HG02798 (cell line): ENCODE results near the gene STXBP1.
"Not testable (repeated sequence)": the region's sequence is repeated elsewhere in the genome, so short reads cannot be mapped to it uniquely, and the experiment has no call there.

Source experiments
- ATAC-seq: cut with Tn5 transposase; IDR thresholded peaks from one replicate; pipeline ENCODE4 v1.9.1; 2021; ENCODE audit warnings: mild to moderate bottlenecking; ENCODE audit not compliant: unreplicated experiment, poor library complexity

The STXBP1 gene

GRCh38 chr9:127611603-127611898 lies 526 bp upstream of the STXBP1 start:
- ATAC-seq = no peak

- no peak for ATAC-seq
Observed at GRCh38 chr9:127612939-127613582, 984 bp downstream of the STXBP1 start.

GRCh38 chr9:127613583-127613954 lies 1.5 kb downstream of the STXBP1 start:
- no peak for ATAC-seq

- ATAC-seq = no peak
Observed at GRCh38 chr9:127614961-127615360, 2.9 kb downstream of the STXBP1 start.

- not testable (repeated sequence) for ATAC-seq
Observed at GRCh38 chr9:127621339-127621970, 9.4 kb downstream of the STXBP1 start.

- ATAC-seq = no peak
Observed at GRCh38 chr9:127626752-127627493, 14.8 kb downstream of the STXBP1 start.

- ATAC-seq = no peak
Observed at GRCh38 chr9:127627494-127627855, 15.4 kb downstream of the STXBP1 start.

GRCh38 chr9:127628758-127629467 lies 16.8 kb downstream of the STXBP1 start:
- ATAC-seq = no peak

- ATAC-seq = no peak
Observed at GRCh38 chr9:127629468-127630081, 17.5 kb downstream of the STXBP1 start.

- ATAC-seq = no peak
Observed at GRCh38 chr9:127633216-127633862, 21.3 kb downstream of the STXBP1 start.

GRCh38 chr9:127634021-127634420 lies 21.9 kb downstream of the STXBP1 start:
- no peak for ATAC-seq

GRCh38 chr9:127634698-127635097 lies 22.6 kb downstream of the STXBP1 start:
- ATAC-seq = no peak

- ATAC-seq = no peak
Observed at GRCh38 chr9:127635201-127635735, 23.2 kb downstream of the STXBP1 start.

GRCh38 chr9:127637322-127637847 lies 25.3 kb downstream of the STXBP1 start:
- ATAC-seq = no peak

GRCh38 chr9:127640908-127641545 lies 28.9 kb downstream of the STXBP1 start:
- ATAC-seq = no peak

GRCh38 chr9:127642082-127642740 lies 30.1 kb downstream of the STXBP1 start:
- ATAC-seq = no peak

- no peak for ATAC-seq
Observed at GRCh38 chr9:127644146-127644827, 32.2 kb downstream of the STXBP1 start.

GRCh38 chr9:127644943-127645342 lies 32.9 kb downstream of the STXBP1 start:
- no peak for ATAC-seq
